Measurements from ENCODE around the gene ZNF141. TPM values are rescaled to one million over a fixed set of nuclear protein-coding genes. Genes with fewer than 3 reads are reported as not detected.
A peak's percentile ranks its signal among the peaks of the same experiment; 100 is the strongest.
"Not testable (repeated sequence)": the region's sequence is repeated elsewhere in the genome, so short reads cannot be mapped to it uniquely, and the experiment has no call there.

The ZNF141 gene
- total and polyA plus RNA-seq, 2 donors from 2014 or later, result 5.9 to 26.6 TPM

DNA sequence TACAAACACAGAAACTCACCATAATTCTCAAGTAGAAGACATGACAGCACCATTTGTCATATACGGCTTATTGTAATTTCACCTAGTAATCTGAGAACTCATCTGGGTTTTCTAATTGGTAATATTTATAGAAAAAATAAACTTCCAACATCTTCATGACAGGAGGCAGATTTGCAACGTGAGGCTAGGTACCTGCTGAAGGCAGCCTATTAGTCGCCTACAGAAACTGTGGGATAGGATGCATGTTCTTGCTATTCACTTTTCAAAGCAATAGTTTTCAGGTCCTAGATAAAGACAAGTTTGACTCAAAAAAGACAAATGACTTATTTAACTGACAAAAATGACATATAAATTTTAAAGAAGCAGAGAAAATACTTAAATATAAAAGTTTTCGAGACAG is 35.2 kb upstream of the ZNF141 start:
- Histone ChIP-seq H3K36me3 (ENCODE audit: control insufficient read depth in 2 of 3, insufficient read depth in 3 of 3, low read length in 3 of 3) (no peaks in the 10 kb centered on the region), H3K27ac (ENCODE audit: low read depth in 2 of 2, low read length in 2 of 2) (no peak overlapping the region), H3K9ac (ENCODE audit: low read length in 3 of 3) (no peak overlapping the region), H3K9me3 (ENCODE audit: control insufficient read depth in 2 of 3, insufficient read depth in 1 of 3, low read length in 3 of 3) (peaks cover 0 to 2% (median 0%) of the 10 kb centered on the region in 3 donors), H3K4me3 (ENCODE audit: low read length in 3 of 3) (no peak overlapping the region), H3K27me3 (ENCODE audit: control insufficient read depth, insufficient read depth, low read length) (no peaks in the 10 kb centered on the region), H3K4me1 (ENCODE audit: control insufficient read depth in 2 of 3, insufficient read depth in 2 of 3, low read depth in 1 of 3, low read length in 3 of 3) (no peaks in the 10 kb centered on the region)
- FAIRE-seq (no peak), DNase-seq (no peak)
- no peak for TF ChIP-seq CTCF (IDR thresholded peaks at IDR 0.05; ENCODE audit: borderline replicate concordance, extremely low read depth, insufficient read depth)
- intact Hi-C loops (cut with DNase I), result no loop called here

DNA sequence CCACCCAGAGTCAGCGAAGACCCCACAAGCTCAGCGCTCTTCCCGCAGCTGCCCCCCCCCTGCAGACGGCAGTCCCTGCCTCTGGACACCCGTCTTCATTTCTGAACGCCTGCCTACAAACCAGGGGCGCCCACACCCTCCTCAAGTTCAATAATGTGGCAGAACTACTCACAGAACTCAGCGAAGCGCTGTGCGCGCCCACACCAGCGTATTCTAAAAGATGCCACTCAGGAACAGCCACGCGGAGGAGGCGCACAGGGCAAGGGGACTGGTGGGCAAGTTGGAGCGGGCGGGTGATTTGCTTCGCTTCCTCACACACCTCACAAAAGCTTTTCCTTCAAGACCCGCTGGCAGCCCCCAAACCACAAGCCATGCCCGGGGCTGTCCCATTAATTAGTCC is 33.1 kb upstream of the ZNF141 start:
- FAIRE-seq; H3K36me3 ChIP-seq (ENCODE audit: control insufficient read depth in 2 of 3, insufficient read depth in 3 of 3, low read length in 3 of 3); H3K4me1 ChIP-seq (ENCODE audit: control insufficient read depth in 2 of 3, insufficient read depth in 2 of 3, low read depth in 1 of 3, low read length in 3 of 3); H3K9ac ChIP-seq (ENCODE audit: low read length in 3 of 3); H3K9me3 ChIP-seq (ENCODE audit: control insufficient read depth in 2 of 3, insufficient read depth in 1 of 3, low read length in 3 of 3); H3K27me3 ChIP-seq (ENCODE audit: control insufficient read depth, insufficient read depth, low read length); intact Hi-C loops (cut with DNase I); H3K27ac ChIP-seq (ENCODE audit: low read depth in 2 of 2, low read length in 2 of 2): not testable (repeated sequence)
- DNase-seq, result peak in 2 of 5 donors; percentile 3 to 6
- H3K4me3 ChIP-seq (ENCODE audit: low read length in 3 of 3), result peak overlapping the region in 2 of 3 donors; percentile 61 to 70

DNA sequence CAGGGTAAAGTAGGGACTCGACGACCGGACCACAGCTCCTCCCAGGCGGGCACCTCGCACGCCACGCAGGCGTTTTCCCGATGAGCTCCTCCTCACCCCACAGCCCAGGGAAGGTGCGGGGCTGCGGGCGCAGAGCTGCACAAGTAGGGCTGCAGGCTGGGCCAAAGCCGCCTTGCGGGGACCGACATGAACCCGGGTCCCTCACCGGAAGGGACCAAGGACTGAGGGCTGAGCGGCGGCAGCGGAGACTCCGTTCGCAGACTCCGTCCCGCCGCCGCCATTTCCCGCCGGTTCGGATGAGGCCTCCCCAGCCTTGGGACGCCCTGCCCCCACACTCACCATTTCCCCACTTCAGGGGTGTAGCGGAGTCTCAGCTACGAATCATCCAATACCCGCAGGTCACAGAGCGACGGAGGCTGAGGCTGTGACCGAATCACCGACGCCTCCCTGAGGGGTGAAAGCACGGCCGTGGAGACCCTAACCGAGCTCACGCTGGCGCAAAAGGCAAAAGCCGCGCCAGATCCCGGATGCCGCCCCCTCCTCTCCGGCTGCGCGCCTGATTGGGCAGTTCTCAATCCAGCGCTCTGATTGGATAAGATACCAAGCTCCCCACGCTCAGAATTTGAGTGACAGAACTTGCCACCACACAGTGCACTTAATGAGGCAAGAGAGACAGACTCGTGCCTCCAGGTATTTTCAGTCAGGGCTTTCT is 32.5 kb upstream of the ZNF141 start, which contains the start of gene ZNF732:
TSS of gene ZNF732 (minus strand) at position 506 of the 712 bp plus-strand sequence. CDS start at position 342, 164 bp downstream.
- FAIRE-seq, result no peak
- intact Hi-C loops (cut with DNase I), result no loop called here
- no peaks in the 10 kb centered on the region for H3K36me3 ChIP-seq (ENCODE audit: control insufficient read depth in 2 of 3, insufficient read depth in 3 of 3, low read length in 3 of 3)
- H3K4me1 ChIP-seq (ENCODE audit: control insufficient read depth in 2 of 3, insufficient read depth in 2 of 3, low read depth in 1 of 3, low read length in 3 of 3), result no peaks in the 10 kb centered on the region
- H3K27ac ChIP-seq (ENCODE audit: low read depth in 2 of 2, low read length in 2 of 2), result no peak within 1 kb of the TSS
- peak in 4 of 5 donors; percentile 87 to 95 (median 92) for DNase-seq
- no peak for TF ChIP-seq CTCF (IDR thresholded peaks at IDR 0.05; ENCODE audit: borderline replicate concordance, extremely low read depth, insufficient read depth)
- H3K9ac ChIP-seq (ENCODE audit: low read length in 3 of 3), result peak within 1 kb of the TSS in 1 of 3 donors; percentile 59
- peaks cover 0 to 2% (median 0%) of the 10 kb centered on the region in 3 donors for H3K9me3 ChIP-seq (ENCODE audit: control insufficient read depth in 2 of 3, insufficient read depth in 1 of 3, low read length in 3 of 3)
- H3K4me3 ChIP-seq (ENCODE audit: low read length in 3 of 3), result peak within 1 kb of the TSS; percentile 42 to 70 (median 61)
- H3K27me3 ChIP-seq (ENCODE audit: control insufficient read depth, insufficient read depth, low read length), result no peaks in the 10 kb centered on the region

GRCh38 chr4:306551-306961 is 31.1 kb upstream of the ZNF141 start:
- DNase-seq (no peak), FAIRE-seq (no peak)
- Histone ChIP-seq H3K27me3 (ENCODE audit: control insufficient read depth, insufficient read depth, low read length) (no peaks in the 10 kb centered on the region), H3K4me1 (ENCODE audit: control insufficient read depth in 2 of 3, insufficient read depth in 2 of 3, low read depth in 1 of 3, low read length in 3 of 3) (no peaks in the 10 kb centered on the region), H3K36me3 (ENCODE audit: control insufficient read depth in 2 of 3, insufficient read depth in 3 of 3, low read length in 3 of 3) (no peaks in the 10 kb centered on the region), H3K4me3 (ENCODE audit: low read length in 3 of 3) (no peak overlapping the region), H3K27ac (ENCODE audit: low read depth in 2 of 2, low read length in 2 of 2) (no peak overlapping the region), H3K9ac (ENCODE audit: low read length in 3 of 3) (no peak overlapping the region), H3K9me3 (ENCODE audit: control insufficient read depth in 2 of 3, insufficient read depth in 1 of 3, low read length in 3 of 3) (peaks cover 0 to 2% (median 0%) of the 10 kb centered on the region in 3 donors)
- intact Hi-C loops (cut with DNase I), result no loop called here
- no peak for TF ChIP-seq CTCF (IDR thresholded peaks at IDR 0.05; ENCODE audit: borderline replicate concordance, extremely low read depth, insufficient read depth)

Data from kidney (tissue), 14 donors.